ENCODE measurements around the gene VEPH1.
"Not testable (repeated sequence)": the region's sequence is repeated elsewhere in the genome, so short reads cannot be mapped to it uniquely, and the experiment has no call there.

VEPH1 gene

DNA sequence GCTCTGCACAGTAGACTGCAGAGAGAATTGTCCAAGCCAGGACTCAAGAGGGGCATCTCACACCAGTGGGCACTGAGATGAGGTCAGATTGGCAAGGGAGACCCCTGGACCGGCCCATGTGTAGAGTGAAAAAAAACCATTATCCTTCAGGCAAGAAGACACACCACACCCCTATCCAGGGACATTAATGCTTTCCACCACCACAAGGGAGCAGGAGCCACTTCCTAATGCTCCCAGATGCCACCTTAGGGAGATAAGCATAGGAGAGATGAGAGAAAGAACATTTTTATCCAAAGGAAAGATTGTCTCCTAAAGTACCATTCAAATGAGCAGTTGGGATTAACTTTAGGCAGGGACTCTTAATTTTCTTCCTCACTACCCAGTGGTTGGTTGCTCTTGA lies 176.2 kb downstream of the VEPH1 start:
- no peak overlapping the region for H3K4me2 ChIP-seq (ENCODE audit: insufficient read depth, low read length)
- H3K4me1 ChIP-seq (ENCODE audit: insufficient read depth, low read length): no peaks in the 10 kb centered on the region
- no peaks in the 10 kb centered on the region for H3K79me2 ChIP-seq (ENCODE audit: insufficient read depth, low read length)
- H3K36me3 ChIP-seq (ENCODE audit: insufficient read depth, low read length): no peaks in the 10 kb centered on the region
- ATAC-seq (ENCODE audit: insufficient read depth, low read depth) (no peak), DNase-seq (no peak)
- H3K27me3 ChIP-seq (ENCODE audit: insufficient read depth, low read length, poor library complexity): no peaks in the 10 kb centered on the region
- no peaks in the 10 kb centered on the region for H3K9me3 ChIP-seq (ENCODE audit: insufficient read depth, low read length, severe bottlenecking)
- H3K9ac ChIP-seq (ENCODE audit: low read depth, low read length): no peak overlapping the region
- H3K27ac ChIP-seq (ENCODE audit: low read length): no peak overlapping the region
- no peak overlapping the region for H2AFZ ChIP-seq (ENCODE audit: low read depth, low read length)
- no peaks in the 10 kb centered on the region for H4K20me1 ChIP-seq (ENCODE audit: insufficient read depth, low read length)
- no peak for TF ChIP-seq EZH2 (IDR thresholded peaks at IDR 0.05; ENCODE audit: borderline replicate concordance, low read depth, low read length, severe bottlenecking)
- TF ChIP-seq, protein P1, sequence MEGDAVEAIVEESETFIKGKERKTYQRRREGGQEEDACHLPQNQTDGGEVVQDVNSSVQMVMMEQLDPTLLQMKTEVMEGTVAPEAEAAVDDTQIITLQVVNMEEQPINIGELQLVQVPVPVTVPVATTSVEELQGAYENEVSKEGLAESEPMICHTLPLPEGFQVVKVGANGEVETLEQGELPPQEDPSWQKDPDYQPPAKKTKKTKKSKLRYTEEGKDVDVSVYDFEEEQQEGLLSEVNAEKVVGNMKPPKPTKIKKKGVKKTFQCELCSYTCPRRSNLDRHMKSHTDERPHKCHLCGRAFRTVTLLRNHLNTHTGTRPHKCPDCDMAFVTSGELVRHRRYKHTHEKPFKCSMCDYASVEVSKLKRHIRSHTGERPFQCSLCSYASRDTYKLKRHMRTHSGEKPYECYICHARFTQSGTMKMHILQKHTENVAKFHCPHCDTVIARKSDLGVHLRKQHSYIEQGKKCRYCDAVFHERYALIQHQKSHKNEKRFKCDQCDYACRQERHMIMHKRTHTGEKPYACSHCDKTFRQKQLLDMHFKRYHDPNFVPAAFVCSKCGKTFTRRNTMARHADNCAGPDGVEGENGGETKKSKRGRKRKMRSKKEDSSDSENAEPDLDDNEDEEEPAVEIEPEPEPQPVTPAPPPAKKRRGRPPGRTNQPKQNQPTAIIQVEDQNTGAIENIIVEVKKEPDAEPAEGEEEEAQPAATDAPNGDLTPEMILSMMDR (IDR thresholded peaks at IDR 0.05; ENCODE audit: borderline replicate concordance, extremely low read depth, low read length, poor library complexity, severe bottlenecking): no peak
- no peak overlapping the region for H3K4me3 ChIP-seq (ENCODE audit: low read depth in 1 of 2, low read length in 2 of 2)

DNA sequence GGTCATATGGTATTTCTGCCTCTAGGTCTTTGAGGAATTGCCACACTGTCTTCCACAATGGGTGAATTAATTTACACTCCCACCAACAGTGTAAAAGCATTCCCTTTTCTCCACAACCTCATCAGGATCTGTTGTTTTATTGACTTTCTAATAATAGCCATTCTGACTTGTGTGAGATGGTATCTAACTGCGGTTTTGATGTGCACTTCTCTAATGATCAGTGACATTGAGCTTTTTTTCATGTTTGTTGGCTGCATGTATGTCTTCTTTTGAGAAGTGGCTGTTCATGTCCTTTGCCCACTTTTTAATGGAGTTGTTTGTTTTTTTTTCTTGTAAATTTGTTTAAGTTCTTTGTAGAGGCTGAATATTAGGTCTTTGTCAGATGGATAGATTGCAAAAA lies 178.3 kb downstream of the VEPH1 start:
- H3K9me3 ChIP-seq (ENCODE audit: insufficient read depth, low read length, severe bottlenecking): not testable (repeated sequence)

DNA sequence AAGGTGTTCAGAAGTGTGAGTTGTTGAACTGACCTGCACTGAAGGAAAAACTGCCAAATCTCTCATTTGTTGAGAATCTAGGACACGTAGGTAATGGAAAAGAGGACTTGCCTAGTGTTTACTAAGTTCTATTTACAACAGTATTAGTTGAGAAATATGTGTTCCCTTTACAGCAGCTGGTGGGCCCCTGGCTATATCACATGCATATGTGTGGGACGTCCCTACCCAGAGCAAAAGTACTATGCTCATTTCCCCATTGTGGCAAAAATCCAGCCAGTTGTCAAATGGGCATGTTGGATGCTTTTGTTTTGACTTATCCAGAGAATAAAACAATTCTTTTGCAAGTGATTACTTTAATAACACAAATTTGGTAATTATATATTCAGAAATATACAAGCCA lies 179.9 kb downstream of the VEPH1 start:
- TF ChIP-seq, protein P1 (IDR thresholded peaks at IDR 0.05; ENCODE audit: borderline replicate concordance, extremely low read depth, low read length, poor library complexity, severe bottlenecking): no peak
- TF ChIP-seq EZH2 (IDR thresholded peaks at IDR 0.05; ENCODE audit: borderline replicate concordance, low read depth, low read length, severe bottlenecking): no peak
- Histone ChIP-seq H3K9ac (ENCODE audit: low read depth, low read length) (no peak overlapping the region), H3K9me3 (ENCODE audit: insufficient read depth, low read length, severe bottlenecking) (no peaks in the 10 kb centered on the region), H3K79me2 (ENCODE audit: insufficient read depth, low read length) (no peaks in the 10 kb centered on the region), H4K20me1 (ENCODE audit: insufficient read depth, low read length) (no peaks in the 10 kb centered on the region), H3K36me3 (ENCODE audit: insufficient read depth, low read length) (no peaks in the 10 kb centered on the region), H3K4me1 (ENCODE audit: insufficient read depth, low read length) (no peaks in the 10 kb centered on the region), H2AFZ (ENCODE audit: low read depth, low read length) (no peak overlapping the region), H3K27ac (ENCODE audit: low read length) (no peak overlapping the region), H3K27me3 (ENCODE audit: insufficient read depth, low read length, poor library complexity) (no peaks in the 10 kb centered on the region), H3K4me3 (ENCODE audit: low read depth in 1 of 2, low read length in 2 of 2) (no peak overlapping the region), H3K4me2 (ENCODE audit: insufficient read depth, low read length) (no peak overlapping the region)
- ATAC-seq (ENCODE audit: insufficient read depth, low read depth): no peak
- DNase-seq: no peak

More for the DNA sequence above, 178.3 kb downstream of the VEPH1 start:
- not testable (repeated sequence) for H3K9ac ChIP-seq (ENCODE audit: low read depth, low read length); H2AFZ ChIP-seq (ENCODE audit: low read depth, low read length); H3K27me3 ChIP-seq (ENCODE audit: insufficient read depth, low read length, poor library complexity); H3K4me2 ChIP-seq (ENCODE audit: insufficient read depth, low read length); H3K79me2 ChIP-seq (ENCODE audit: insufficient read depth, low read length); H3K27ac ChIP-seq (ENCODE audit: low read length); H3K4me3 ChIP-seq (ENCODE audit: low read depth in 1 of 2, low read length in 2 of 2); H4K20me1 ChIP-seq (ENCODE audit: insufficient read depth, low read length); ATAC-seq (ENCODE audit: insufficient read depth, low read depth); DNase-seq; H3K4me1 ChIP-seq (ENCODE audit: insufficient read depth, low read length); H3K36me3 ChIP-seq (ENCODE audit: insufficient read depth, low read length)

DNA sequence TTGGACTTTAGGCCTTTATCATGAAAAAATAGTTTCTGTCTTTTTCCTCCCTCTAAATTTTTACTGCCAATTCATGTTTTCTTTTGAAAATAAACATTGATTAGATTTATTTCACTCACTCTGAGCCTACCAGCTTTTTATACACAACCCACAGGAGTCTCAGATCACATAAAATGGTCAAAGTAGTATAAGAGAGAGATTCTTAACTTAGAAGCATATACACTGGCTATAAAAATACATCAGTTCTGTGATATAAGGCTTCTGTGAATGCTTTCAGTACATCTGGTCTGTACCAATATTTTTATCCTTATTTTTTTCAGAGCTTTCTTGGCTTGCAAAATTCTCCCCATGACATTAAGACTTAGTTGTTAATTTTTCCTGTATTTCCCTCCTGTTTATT lies 183.5 kb downstream of the VEPH1 start:
- no peak overlapping the region for H3K9ac ChIP-seq (ENCODE audit: low read depth, low read length)
- no peaks in the 10 kb centered on the region for H3K4me1 ChIP-seq (ENCODE audit: insufficient read depth, low read length)
- DNase-seq: no peak
- no peak for ATAC-seq (ENCODE audit: insufficient read depth, low read depth)
- no peak overlapping the region for H3K27ac ChIP-seq (ENCODE audit: low read length)
- H3K9me3 ChIP-seq (ENCODE audit: insufficient read depth, low read length, severe bottlenecking): no peaks in the 10 kb centered on the region
- H3K36me3 ChIP-seq (ENCODE audit: insufficient read depth, low read length): no peaks in the 10 kb centered on the region
- TF ChIP-seq, protein P1 (IDR thresholded peaks at IDR 0.05; ENCODE audit: borderline replicate concordance, extremely low read depth, low read length, poor library complexity, severe bottlenecking): no peak
- TF ChIP-seq EZH2 (IDR thresholded peaks at IDR 0.05; ENCODE audit: borderline replicate concordance, low read depth, low read length, severe bottlenecking): no peak
- no peak overlapping the region for H2AFZ ChIP-seq (ENCODE audit: low read depth, low read length)
- H3K27me3 ChIP-seq (ENCODE audit: insufficient read depth, low read length, poor library complexity): no peaks in the 10 kb centered on the region
- H3K4me3 ChIP-seq (ENCODE audit: low read depth in 1 of 2, low read length in 2 of 2): no peak overlapping the region
- no peaks in the 10 kb centered on the region for H3K79me2 ChIP-seq (ENCODE audit: insufficient read depth, low read length)
- no peak overlapping the region for H3K4me2 ChIP-seq (ENCODE audit: insufficient read depth, low read length)
- no peaks in the 10 kb centered on the region for H4K20me1 ChIP-seq (ENCODE audit: insufficient read depth, low read length)

Data from DND-41 (cell line).